HEK293 (cell line): ENCODE data around the gene DYNLL1.

Source experiments
- CTCF ChIP-seq: fragments of 450-650 bp; formaldehyde crosslinking; IDR thresholded peaks from 2 replicates; pipeline ENCODE4 v1.5.1; 2016; ENCODE audit warnings: missing biosample characterization, missing genetic modification characterization
- GLI4 ChIP-seq: fragments of 450-650 bp; formaldehyde crosslinking; IDR thresholded peaks from 2 replicates; pipeline ENCODE4 v1.5.1; 2016; ENCODE audit warnings: missing biosample characterization, missing genetic modification characterization
- REST ChIP-seq: fragments of 450-650 bp; formaldehyde crosslinking; IDR thresholded peaks from 2 replicates; pipeline ENCODE4 v1.5.1; 2016; ENCODE audit warnings: missing biosample characterization, missing genetic modification characterization
- TF ChIP-seq, protein P1 (sequence below): fragments of 450-650 bp; formaldehyde crosslinking; IDR thresholded peaks from 2 replicates; pipeline ENCODE4 v1.5.1; 2016; ENCODE audit warnings: missing biosample characterization, missing genetic modification characterization, low read depth
- TF ChIP-seq, protein P2 (sequence below): fragments of 450-650 bp; formaldehyde crosslinking; IDR thresholded peaks from 2 replicates; pipeline ENCODE4 v1.5.1; 2016; ENCODE audit warnings: missing biosample characterization, missing genetic modification characterization
- TF ChIP-seq, protein P3 (sequence below): fragments of 450-650 bp; formaldehyde crosslinking; optimal IDR thresholded peaks from 2 replicates; pipeline ENCODE3; 2016; ENCODE audit warnings: missing biosample characterization, mild to moderate bottlenecking, missing genetic modification characterization
- TF ChIP-seq, protein P4 (sequence below): fragments of 450-650 bp; formaldehyde crosslinking; IDR thresholded peaks from 2 replicates; pipeline ENCODE4 v1.5.1; 2016; ENCODE audit warnings: missing biosample characterization, missing genetic modification characterization

GRCh38 chr12:120500581-120500980 is 4.7 kb downstream of the DYNLL1 start:
- TF ChIP-seq, protein P1, sequence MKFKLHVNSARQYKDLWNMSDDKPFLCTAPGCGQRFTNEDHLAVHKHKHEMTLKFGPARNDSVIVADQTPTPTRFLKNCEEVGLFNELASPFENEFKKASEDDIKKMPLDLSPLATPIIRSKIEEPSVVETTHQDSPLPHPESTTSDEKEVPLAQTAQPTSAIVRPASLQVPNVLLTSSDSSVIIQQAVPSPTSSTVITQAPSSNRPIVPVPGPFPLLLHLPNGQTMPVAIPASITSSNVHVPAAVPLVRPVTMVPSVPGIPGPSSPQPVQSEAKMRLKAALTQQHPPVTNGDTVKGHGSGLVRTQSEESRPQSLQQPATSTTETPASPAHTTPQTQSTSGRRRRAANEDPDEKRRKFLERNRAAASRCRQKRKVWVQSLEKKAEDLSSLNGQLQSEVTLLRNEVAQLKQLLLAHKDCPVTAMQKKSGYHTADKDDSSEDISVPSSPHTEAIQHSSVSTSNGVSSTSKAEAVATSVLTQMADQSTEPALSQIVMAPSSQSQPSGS (tag by site-specific recombination), result no peak
- TF ChIP-seq, protein P2, sequence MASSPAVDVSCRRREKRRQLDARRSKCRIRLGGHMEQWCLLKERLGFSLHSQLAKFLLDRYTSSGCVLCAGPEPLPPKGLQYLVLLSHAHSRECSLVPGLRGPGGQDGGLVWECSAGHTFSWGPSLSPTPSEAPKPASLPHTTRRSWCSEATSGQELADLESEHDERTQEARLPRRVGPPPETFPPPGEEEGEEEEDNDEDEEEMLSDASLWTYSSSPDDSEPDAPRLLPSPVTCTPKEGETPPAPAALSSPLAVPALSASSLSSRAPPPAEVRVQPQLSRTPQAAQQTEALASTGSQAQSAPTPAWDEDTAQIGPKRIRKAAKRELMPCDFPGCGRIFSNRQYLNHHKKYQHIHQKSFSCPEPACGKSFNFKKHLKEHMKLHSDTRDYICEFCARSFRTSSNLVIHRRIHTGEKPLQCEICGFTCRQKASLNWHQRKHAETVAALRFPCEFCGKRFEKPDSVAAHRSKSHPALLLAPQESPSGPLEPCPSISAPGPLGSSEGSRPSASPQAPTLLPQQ, result no peak
- TF ChIP-seq GLI4 (no peak), CTCF (no peak), REST (no peak)
- TF ChIP-seq, protein P3, sequence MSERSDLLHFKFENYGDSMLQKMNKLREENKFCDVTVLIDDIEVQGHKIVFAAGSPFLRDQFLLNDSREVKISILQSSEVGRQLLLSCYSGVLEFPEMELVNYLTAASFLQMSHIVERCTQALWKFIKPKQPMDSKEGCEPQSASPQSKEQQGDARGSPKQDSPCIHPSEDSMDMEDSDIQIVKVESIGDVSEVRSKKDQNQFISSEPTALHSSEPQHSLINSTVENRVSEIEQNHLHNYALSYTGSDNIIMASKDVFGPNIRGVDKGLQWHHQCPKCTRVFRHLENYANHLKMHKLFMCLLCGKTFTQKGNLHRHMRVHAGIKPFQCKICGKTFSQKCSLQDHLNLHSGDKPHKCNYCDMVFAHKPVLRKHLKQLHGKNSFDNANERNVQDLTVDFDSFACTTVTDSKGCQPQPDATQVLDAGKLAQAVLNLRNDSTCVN (tag by site-specific recombination), result no peak
- TF ChIP-seq, protein P4, sequence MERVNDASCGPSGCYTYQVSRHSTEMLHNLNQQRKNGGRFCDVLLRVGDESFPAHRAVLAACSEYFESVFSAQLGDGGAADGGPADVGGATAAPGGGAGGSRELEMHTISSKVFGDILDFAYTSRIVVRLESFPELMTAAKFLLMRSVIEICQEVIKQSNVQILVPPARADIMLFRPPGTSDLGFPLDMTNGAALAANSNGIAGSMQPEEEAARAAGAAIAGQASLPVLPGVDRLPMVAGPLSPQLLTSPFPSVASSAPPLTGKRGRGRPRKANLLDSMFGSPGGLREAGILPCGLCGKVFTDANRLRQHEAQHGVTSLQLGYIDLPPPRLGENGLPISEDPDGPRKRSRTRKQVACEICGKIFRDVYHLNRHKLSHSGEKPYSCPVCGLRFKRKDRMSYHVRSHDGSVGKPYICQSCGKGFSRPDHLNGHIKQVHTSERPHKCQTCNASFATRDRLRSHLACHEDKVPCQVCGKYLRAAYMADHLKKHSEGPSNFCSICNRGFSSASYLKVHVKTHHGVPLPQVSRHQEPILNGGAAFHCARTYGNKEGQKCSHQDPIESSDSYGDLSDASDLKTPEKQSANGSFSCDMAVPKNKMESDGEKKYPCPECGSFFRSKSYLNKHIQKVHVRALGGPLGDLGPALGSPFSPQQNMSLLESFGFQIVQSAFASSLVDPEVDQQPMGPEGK (tag by site-specific recombination), result no peak
